ENCODE measurements around the gene VAV3.

Gene VAV3

DNA sequence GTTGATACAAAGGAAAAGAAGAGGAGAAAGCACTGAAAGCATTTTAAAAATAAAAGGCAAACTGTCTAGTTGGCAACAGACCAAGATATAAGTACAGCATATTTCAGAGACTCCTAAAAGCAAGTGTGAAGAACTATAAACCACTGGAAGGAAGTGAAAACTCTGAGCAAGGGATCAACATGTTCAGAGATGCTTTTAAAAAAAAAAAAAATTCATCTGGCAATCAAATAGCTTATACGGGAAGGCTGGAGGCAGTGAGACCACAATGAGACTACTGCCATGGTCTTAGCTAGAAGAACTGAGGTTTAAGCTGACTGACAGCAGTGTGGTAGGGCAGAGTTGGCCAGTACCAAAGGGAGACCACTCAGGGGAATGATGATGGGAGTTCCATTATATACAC lies 124.3 kb downstream of the VAV3 start:
- no peak overlapping the region for H3K4me3 ChIP-seq (ENCODE audit: low read depth, low read length)
- TF ChIP-seq, protein P1, sequence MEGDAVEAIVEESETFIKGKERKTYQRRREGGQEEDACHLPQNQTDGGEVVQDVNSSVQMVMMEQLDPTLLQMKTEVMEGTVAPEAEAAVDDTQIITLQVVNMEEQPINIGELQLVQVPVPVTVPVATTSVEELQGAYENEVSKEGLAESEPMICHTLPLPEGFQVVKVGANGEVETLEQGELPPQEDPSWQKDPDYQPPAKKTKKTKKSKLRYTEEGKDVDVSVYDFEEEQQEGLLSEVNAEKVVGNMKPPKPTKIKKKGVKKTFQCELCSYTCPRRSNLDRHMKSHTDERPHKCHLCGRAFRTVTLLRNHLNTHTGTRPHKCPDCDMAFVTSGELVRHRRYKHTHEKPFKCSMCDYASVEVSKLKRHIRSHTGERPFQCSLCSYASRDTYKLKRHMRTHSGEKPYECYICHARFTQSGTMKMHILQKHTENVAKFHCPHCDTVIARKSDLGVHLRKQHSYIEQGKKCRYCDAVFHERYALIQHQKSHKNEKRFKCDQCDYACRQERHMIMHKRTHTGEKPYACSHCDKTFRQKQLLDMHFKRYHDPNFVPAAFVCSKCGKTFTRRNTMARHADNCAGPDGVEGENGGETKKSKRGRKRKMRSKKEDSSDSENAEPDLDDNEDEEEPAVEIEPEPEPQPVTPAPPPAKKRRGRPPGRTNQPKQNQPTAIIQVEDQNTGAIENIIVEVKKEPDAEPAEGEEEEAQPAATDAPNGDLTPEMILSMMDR (IDR thresholded peaks at IDR 0.05; ENCODE audit: low read depth, low read length), result no peak

DNA sequence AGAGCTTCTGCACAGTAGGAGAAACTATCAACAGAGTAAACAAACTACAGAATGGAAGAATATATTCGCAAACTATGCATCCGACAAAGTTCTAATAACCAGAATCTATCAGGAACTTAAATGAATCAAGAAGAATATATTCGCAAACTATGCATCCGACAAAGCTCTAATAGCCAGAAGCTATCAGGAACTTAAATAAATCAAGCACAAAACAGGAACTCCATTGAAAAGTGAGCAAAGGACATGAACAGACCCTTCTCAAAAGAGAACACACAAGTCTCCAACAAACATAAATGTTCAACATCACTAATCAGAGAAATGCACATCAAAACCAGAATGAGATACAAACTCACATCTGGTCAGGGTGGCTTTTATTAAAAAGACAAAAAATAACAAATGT lies 126.9 kb downstream of the VAV3 start:
- H3K4me3 ChIP-seq (ENCODE audit: low read depth, low read length), result no peak overlapping the region
- TF ChIP-seq, protein P1 (IDR thresholded peaks at IDR 0.05; ENCODE audit: low read depth, low read length), result no peak

DNA sequence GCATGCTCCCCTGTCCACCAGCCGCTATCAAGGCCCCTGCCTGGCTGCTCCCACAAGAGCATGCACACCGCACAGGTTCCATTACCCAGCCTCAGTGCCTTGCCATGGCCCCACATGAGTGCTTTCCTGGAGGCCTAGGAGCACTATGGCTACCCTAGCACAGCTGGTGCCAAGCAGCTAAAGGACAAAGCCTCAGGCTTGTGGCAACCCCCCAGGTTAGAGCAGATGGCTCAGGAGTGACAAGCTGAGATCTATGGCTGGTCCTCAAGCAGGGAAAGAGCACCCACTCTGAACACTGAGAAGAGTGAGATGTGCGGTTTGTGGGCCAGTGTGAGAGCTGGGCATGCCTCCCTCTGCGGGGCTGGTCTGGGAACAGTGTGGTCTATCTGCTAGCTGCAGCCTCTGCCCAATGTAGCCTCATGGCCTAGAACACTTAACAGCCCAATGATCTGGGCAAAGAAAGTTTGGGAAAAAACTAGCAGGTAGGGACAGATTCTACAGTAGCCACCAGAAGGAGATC lies 129.8 kb downstream of the VAV3 start:
- no peak overlapping the region for H3K4me3 ChIP-seq (ENCODE audit: low read depth, low read length)
- TF ChIP-seq, protein P1 (IDR thresholded peaks at IDR 0.05; ENCODE audit: low read depth, low read length), result no peak

DNA sequence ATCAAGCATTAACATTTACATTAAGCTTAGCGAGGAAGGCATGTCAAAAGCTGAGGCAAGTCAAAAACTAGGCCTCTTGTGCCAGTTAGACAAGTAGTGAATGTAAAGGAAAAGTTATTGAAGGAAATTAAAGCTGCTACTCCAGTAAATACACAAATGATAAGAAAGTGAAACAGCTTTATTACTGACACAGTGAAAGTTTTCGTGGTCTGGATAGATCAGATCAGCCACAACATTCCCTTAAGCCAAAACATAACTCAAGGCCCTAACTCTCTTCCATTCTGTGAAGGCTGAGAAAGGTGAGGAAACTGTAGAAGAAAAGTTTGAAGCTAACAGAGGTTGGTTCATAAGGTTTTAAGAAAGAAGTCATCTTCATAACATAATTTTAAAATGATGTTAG lies 131.9 kb downstream of the VAV3 start:
- TF ChIP-seq, protein P1 (IDR thresholded peaks at IDR 0.05; ENCODE audit: low read depth, low read length), result no peak
- no peak overlapping the region for H3K4me3 ChIP-seq (ENCODE audit: low read depth, low read length)

DNA sequence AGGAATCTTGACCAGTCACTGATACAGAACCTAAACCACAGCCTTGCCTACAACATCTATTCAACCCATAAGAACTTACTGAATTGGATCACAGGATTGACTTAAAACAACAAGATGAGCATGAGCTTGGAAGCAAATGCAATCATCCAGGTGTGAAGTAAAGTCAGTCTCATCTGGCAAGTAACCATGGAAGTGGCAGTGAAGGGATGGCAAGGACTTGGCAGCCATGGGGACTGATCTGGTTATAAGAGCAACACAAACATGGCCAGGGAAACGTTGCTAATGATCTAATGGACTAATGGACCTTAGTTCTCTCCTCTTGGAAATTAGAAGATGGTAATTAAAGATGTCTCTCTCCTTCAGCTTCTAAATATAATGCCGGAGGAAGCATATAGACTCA lies 133.1 kb downstream of the VAV3 start:
- TF ChIP-seq, protein P1 (IDR thresholded peaks at IDR 0.05; ENCODE audit: low read depth, low read length), result no peak
- no peak overlapping the region for H3K4me3 ChIP-seq (ENCODE audit: low read depth, low read length)

DNA sequence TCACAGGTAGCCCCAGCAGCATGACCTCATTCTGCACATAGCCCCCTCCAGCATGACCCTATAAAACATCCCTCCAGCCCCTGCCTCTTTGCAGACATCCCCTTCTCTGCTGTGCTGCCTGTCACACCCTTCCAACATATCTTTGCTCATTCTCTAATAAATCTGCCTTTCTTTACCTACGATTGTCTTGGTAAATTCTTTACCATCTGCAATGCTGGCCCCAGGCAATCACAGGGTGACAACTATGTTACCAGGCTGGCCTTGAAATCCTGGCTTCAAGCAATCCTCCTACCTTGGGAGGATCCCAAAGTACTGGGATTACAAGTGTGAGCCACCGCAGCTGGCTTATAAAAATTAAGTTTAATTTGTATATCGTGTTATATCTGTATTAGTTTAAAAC lies 134.5 kb downstream of the VAV3 start:
- H3K4me3 ChIP-seq (ENCODE audit: low read depth, low read length), result no peak overlapping the region
- TF ChIP-seq, protein P1 (IDR thresholded peaks at IDR 0.05; ENCODE audit: low read depth, low read length), result no peak

DNA sequence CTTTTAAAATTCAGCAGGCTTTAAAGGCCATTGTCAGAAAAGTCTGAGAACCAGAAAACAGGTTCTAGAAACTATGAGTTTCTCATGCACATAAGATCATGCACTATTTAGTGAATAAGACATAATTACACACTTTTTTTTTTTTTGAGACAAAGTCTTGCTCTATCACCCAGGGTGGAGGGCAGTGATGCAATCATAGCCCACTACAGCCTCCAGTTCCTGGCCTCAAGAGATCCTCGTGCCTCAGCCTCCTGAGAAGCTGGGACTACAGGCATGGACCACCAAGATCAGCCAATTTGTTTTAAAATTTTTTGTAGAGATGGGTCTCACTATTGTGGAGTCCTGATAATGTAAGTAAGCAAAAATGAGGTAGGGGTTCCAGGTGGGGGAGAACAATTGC lies 134.9 kb downstream of the VAV3 start:
- H3K4me3 ChIP-seq (ENCODE audit: low read depth, low read length), result no peak overlapping the region
- TF ChIP-seq, protein P1 (IDR thresholded peaks at IDR 0.05; ENCODE audit: low read depth, low read length), result no peak
